HG03039 (cell line): ENCODE results near the gene PDE4C.

Experiments used
- ATAC-seq: cut with Tn5 transposase; IDR thresholded peaks from one replicate; pipeline ENCODE4 v1.9.1; 2021; ENCODE audit warnings: mild to moderate bottlenecking, moderate library complexity; ENCODE audit not compliant: unreplicated experiment

Gene PDE4C

DNA sequence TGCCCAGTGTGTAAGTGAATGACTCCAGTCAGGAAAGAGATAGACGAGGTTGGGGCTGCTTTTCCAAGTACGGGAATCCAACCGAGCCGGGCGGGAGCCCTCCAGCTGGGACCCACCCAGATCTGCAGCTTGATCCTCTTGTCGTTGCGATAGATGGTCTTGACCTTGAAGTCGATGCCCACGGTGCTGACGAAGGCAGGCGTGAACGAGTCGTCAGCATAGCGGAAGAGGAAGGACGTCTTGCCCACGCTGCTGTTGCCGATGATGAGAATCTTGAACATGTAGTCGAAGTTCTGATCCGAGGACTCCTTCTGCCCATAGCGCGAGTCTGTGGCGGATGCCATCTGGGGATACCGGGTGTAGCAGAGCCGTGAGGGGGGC, 23.9 kb downstream of the PDE4C start:
- no peak for ATAC-seq

DNA sequence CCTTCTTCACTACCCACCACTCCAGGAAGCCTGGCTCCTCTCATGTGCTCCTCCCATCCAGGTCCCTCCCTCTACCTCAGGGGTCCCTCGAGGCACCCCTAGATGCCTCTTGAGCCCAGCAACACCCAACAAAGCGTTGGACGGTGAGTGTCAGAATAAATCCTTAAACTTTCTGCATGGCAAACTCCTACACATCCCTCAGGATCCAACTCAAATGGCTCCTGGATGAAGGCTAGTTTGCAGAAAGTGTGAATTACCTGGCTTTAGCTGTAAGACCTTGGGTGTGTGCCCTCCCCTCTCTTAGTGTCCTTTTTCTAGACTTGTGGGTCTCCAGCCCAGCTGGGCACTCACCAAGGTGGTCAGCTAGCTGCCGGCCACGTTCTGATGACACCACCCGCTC, 27.9 kb downstream of the PDE4C start:
- ATAC-seq, result no peak

DNA sequence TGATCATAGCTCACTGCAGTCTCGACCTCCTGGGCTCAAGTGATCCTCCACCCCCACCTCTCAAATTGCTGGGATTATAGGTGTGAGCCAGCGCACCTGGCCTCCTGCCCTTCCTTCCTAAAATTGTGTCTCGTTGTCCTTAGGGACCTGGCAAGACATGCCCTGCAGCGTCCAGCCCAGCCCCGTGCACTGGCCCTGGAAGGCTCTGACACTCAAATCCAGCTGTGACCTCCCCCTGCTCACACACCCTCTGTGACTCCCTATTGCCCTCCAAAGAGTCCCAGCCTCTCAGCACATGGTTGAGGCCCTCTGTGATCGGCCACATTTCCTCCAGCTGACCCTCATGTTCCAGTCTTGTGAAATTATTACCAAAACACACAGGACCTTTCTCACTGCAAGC, 28.3 kb downstream of the PDE4C start:
- no peak for ATAC-seq

DNA sequence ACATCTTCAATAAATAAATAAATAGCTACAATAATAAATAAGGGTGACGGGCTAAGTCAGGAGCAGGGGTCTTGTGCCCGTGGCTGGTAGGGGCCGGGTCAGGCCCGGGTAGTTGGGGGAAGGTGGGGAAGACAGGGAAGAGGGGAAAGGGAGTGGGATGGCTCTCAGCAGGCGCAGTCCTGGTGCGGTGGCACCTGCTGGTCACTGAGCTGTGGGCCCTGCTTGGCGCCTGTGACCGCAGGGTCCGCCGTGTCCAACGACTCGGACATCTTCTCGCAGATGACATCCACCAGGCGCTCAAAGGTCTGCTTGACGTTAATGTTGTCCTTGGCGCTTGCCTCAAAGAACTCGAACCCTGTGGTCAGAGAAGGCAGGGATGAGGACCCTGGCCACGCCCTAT, 28.9 kb downstream of the PDE4C start:
- ATAC-seq, result no peak

DNA sequence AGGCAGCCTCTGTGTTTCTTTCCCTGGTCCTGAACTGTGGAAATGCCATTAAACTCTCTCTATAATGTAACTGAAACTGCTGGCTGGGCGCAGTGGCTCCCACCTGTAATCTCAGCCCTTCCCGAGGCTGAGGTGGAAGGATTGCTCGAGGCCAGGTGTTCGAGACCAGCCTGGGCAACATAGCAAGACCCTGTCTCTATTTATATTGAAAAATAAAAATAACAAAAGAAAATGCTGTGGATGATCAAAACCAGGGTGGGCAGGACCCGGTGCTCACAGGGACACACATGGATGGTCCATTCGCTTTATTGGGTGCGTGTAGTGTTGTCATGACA, 29.8 kb downstream of the PDE4C start:
- ATAC-seq, result no peak

DNA sequence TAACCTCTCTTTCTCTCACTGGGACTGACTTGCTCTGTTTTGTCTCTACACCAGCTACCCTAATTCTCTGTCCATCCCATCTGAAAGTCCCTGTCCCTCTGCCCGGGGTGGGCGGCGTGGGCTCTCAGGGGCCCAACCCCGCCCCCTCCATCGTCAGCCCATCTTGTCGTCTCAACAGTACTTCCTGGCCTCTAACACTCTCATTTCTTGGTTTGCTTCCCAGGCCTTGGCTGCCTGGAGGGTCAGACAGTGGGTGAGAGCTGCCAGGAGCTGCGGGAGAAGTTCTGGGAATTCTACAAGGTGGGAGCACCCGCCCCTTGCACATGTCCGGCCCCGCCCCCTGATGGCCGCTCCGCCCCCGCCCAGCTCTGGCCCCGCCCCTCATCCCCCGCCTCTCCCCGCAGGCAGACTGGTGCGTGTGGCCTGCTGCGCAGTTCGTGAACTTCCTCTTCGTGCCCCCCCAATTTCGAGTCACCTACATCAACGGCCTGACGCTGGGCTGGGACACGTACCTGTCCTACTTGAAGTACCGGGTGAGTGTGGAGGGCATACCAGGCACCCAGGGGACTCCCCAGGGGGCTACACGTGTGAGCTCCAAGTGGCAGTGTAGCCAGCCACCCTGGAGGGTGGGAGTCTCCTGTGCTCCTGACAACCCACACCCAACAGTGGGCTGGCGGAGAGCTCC, 31.5 kb downstream of the PDE4C start:
- no peak for ATAC-seq

DNA sequence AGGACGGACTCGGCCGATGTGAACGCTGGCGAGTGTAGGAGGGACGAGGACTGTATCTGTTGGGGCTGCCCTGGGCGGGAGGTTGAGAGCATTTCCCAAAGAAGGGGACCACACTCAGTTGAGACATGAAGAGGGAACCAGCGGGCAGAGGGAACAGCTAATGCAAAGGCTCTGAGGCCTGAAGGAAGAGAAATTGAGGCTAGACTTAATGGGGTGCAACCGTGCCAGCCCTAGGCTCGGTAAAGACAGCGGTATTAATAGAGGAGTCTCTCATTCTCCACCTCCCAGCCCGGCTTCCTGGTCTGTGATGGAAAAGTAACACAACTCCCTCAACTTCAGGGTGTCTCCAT, 32.1 kb downstream of the PDE4C start:
- no peak for ATAC-seq

DNA sequence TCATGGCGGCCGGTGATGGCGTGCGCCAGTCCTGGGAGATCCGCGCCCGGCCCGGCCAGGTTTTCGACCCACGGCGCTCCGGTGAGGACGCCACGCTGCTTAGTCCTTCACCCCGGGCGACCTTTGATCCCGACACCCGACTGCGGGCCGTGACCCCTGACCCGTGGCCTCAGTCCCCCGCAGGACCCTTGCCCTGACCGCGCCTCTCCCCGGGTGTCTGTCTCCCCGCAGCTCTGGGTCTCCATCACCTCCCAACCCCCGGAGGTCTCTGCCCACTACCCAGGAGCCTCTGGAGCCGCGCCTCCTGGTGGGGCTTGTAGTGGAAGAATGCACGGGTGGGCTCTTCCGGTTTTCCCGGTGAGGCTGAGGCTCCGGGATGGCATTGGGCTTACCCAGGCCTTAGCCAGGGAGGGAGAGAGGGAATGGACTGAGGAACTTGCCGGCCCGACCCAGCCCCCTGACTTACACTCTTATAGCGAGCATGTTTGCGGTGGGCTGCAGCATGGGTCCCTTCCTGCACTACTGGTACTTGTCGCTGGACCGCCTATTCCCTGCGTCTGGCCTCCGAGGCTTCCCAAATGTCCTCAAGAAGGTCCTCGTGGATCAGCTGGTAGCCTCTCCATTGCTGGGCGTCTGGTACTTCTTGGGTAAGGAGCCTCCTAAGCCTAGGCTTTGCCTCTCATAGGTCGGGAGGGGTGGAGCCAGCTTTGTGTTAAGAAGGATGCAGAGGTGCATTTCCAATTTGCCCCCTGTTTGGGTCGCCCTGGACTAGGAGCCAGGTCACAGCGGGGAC, 32.7 kb downstream of the PDE4C start:
- peak; percentile 8 for ATAC-seq

DNA sequence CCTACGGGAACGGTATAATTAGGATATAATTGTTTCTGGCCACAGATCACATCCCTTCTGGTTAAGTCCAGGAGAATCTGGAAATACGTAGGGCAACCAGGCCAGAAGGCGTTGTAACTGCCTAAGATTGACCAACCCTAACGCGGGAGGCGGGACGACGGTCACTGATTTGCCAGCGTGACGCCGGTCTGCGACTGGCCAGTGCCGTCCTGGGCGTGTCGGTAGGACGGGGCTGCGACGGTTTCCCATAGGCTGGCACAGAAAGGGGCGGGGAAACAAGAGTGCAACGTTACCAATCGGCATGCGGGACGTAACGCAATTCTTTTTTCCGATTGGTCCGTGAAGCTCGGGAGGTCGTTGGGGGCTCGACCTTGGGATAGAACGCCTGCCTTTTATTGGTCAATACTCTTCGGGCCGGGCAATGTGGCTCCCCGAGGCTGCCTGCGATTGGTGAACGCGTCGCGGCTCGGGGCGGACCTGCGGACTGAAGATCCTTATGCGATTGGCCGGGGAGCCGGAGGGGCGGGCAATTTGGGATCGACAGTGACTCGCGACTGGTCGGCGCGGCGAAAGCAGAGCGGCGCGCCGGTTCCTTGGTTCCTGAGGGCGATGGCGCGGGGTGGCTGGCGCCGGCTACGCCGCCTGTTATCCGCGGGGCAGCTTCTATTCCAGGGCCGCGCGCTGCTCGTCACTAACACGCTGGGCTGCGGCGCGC, 33.4 kb downstream of the PDE4C start, which contains the start of gene MPV17L2:
MPV17L2 (plus strand) TSS at position 546 of the 715 bp plus-strand sequence; CDS start at position 610, 64 bp downstream.
- peak; percentile 82 for ATAC-seq

DNA sequence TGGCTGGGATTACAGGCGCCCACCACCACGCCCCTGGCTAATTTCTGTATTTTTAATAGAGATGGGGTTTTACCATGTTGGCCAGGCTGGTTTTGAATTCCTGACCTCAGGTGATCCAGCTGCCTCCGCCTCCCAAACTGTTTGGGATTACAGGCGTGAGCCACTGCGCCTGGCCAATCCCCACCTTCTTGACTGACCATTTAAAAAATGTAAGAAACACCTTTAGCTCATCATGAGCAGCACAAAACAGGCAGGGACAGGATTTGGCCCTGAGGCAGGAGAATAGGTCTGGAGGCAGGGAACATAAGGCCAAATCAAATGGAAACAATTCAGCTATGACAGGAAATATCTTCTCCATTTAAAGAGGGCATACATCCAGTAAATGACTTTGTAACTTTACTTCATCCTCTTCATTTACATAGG, 34.6 kb downstream of the PDE4C start:
- no peak for ATAC-seq

DNA sequence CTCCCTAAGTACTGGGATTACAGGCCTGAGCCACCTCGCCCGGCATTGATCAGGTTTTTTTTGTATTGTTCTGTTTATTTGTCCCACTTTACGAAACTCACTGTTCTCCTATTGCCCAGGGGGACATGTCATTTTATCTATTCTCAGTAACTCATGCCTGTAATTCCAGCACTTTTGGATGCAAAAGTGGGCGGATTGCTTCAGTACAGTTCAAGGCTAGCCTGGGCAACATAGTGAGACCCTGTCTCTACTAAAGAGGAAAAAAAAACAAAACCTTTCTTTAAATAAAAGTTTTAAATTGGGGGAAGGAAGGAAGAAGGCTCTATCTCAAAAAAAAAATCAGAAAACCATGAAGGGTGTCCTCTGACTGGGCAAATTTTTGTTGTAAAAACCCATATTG, 36.0 kb downstream of the PDE4C start:
- no peak for ATAC-seq

DNA sequence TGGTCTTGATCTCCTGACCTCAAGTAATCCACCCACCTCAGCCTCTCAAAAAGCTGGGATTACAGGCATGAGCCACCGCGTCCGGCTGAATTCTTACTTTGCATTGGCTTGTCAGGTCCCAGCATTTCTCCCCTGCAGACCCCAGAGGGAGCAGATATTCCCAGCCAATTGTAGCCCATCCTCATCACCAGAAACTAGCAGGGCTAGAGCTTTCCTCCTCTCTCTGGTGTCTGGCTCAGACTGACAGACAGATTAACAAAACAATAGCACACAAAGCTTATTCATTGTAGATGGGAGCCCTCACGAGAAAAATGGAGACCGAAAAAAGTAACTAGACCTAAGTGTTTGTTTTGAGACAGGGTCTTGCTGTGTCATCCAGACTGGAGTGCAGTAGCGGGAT, 40.7 kb downstream of the PDE4C start:
- no peak for ATAC-seq

DNA sequence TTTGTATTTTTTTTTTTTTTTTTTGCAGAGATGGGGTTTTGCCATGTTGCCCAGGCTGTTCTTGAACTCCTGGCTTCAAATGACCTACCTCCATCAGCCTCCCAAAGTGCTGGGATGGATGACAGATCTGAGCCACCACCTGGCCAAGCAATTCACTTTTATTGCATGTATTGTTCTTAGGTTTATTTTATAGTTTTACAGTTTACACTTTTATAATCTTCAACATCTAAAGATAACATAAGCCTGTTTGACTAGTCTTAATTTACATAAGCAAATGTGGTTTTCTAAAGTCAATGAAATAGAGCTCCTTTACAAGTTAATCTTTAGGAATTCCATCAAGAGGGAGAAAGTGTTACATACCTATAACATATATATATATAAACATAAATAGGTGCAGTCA, 42.7 kb downstream of the PDE4C start:
- ATAC-seq, result no peak

DNA sequence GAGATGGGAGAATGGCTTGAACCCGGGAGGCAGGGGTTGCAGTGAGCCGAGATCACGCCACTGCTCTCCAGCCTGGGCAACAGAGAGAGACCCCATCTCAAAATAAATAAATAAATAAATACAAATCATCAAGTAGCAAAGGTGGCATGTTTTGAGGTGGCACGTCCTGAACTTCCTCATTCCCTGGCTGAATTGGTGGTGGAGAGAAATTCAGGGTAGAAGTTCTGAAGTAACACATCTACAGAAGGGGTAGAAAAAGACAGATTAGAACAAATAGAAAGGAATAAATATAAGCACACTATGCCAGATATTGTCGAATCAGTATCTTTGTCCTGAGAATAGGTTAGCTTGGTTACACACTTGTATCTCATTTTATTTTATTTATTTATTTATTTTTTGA, 46.3 kb downstream of the PDE4C start:
- ATAC-seq, result no peak

DNA sequence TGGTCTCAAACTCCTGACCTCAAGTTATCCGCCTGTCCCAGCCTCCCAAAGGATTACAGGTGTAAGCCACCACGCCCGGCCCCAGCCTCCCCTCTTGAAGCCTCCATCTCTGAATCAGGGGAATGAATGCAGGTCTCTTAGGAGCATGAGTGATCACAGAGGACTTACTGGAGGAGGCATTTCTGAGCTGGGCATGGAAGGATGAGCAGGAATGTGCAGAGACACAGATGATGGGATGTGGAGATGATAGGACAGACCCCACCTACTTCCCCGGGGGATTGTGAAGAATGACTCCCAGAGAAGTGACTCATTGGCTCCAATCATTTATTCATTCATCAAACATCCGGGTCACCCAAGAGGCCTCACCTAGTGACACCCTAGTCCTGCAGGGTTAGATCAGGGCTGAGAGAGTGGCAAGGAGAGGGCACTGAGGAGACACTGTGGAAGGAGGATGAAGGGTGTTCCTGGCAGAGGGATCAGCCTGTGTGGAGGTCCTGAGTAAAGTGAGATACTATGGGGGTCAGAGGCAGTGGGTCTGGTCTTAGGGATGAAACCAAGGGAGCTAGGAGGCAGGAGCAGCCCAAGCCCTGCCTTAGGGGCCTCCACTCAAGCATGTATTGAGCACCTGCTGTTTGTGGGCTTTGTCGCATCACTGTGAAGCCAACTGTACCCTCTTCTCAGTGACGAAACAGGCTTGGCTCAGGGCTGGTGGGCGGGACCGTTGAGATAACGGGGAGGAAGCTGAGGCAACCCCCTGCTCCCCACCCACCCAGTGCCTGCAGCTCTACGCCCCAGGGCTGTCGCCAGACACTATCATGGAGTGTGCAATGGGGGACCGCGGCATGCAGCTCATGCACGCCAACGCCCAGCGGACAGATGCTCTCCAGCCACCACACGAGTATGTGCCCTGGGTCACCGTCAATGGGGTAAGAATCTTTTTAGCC, 49.6 kb downstream of the PDE4C start:
- ATAC-seq, result no peak

DNA sequence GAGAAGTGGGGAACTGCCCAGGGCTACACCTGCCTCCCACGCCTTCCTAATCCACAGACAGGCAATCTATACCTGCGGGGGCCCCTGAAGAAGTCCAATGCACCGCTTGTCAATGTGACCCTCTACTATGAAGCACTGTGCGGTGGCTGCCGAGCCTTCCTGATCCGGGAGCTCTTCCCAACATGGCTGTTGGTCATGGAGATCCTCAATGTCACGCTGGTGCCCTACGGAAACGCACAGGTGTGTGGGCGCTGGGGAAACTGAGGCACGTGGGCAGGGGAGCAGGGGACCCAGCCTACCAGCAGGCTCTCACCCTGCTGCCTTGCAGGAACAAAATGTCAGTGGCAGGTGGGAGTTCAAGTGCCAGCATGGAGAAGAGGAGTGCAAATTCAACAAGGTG, 51.3 kb downstream of the PDE4C start:
- no peak for ATAC-seq
